ENCODE results near the gene AUTS2. TPM values are rescaled to one million over a fixed set of nuclear protein-coding genes. Genes with fewer than 3 reads are reported as not detected.

The AUTS2 gene
- total and polyA plus RNA-seq, 2 donors (not counting 1 experiment from before 2014, with no cell fraction given): 0.60 to 9.1 TPM

GRCh38 chr7:69796416-69796815 is 198.1 kb downstream of the AUTS2 start:
- peak in 1 of 2 donors; percentile 68 for DNase-seq (ENCODE audit: low read depth in 2 of 2)
- TF ChIP-seq EZH2 (IDR thresholded peaks at IDR 0.05; ENCODE audit: low read length, missing control alignments): no peak
- TF ChIP-seq, protein P1, sequence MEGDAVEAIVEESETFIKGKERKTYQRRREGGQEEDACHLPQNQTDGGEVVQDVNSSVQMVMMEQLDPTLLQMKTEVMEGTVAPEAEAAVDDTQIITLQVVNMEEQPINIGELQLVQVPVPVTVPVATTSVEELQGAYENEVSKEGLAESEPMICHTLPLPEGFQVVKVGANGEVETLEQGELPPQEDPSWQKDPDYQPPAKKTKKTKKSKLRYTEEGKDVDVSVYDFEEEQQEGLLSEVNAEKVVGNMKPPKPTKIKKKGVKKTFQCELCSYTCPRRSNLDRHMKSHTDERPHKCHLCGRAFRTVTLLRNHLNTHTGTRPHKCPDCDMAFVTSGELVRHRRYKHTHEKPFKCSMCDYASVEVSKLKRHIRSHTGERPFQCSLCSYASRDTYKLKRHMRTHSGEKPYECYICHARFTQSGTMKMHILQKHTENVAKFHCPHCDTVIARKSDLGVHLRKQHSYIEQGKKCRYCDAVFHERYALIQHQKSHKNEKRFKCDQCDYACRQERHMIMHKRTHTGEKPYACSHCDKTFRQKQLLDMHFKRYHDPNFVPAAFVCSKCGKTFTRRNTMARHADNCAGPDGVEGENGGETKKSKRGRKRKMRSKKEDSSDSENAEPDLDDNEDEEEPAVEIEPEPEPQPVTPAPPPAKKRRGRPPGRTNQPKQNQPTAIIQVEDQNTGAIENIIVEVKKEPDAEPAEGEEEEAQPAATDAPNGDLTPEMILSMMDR (conservative IDR thresholded peaks at IDR 0.05 in 1 of 2, IDR thresholded peaks at IDR 0.05 in 1 of 2; ENCODE audit: low read depth in 1 of 2, low read length in 2 of 2): no peak
- H3K9me3 ChIP-seq (ENCODE audit: control insufficient read depth, insufficient read depth, low read depth, low read length): no peaks in the 10 kb centered on the region

GRCh38 chr7:69799048-69799697 is 200.9 kb downstream of the AUTS2 start:
- Histone ChIP-seq H3K36me3 (ENCODE audit: control insufficient read depth, insufficient read depth, low read length) (no peaks in the 10 kb centered on the region), H3K9ac (ENCODE audit: insufficient read depth, low read length) (no peak overlapping the region), H4K20me1 (ENCODE audit: control insufficient read depth, extremely low read depth, insufficient read depth, low read length) (no peaks in the 10 kb centered on the region), H3K4me1 (ENCODE audit: control insufficient read depth, extremely low read depth, insufficient read depth, low read length) (no peaks in the 10 kb centered on the region), H3K4me2 (ENCODE audit: extremely low read depth, insufficient read depth, low read length) (no peak overlapping the region), H3K27me3 (ENCODE audit: control insufficient read depth, insufficient read depth, low read length) (no peaks in the 10 kb centered on the region), H3K27ac (ENCODE audit: insufficient read depth, low read length) (no peak overlapping the region), H3K79me2 (ENCODE audit: control insufficient read depth, insufficient read depth, low read length) (no peaks in the 10 kb centered on the region), H2AFZ (ENCODE audit: low read length) (no peak overlapping the region), H3K4me3 (replicated peaks in 1 of 4; ENCODE audit: control extremely low read depth in 1 of 4, insufficient read depth in 1 of 4, low read depth in 3 of 4, low read length in 4 of 4) (no peak overlapping the region), H3K9me3 (ENCODE audit: control insufficient read depth, insufficient read depth, low read depth, low read length) (no peaks in the 10 kb centered on the region)
- DNase-seq (ENCODE audit: low read depth in 2 of 2): no peak
- no peak for TF ChIP-seq EZH2 (IDR thresholded peaks at IDR 0.05; ENCODE audit: low read length, missing control alignments)
- TF ChIP-seq, protein P1 (conservative IDR thresholded peaks at IDR 0.05 in 1 of 2, IDR thresholded peaks at IDR 0.05 in 1 of 2; ENCODE audit: low read depth in 1 of 2, low read length in 2 of 2): no peak

More at GRCh38 chr7:69796416-69796815, 198.1 kb downstream of the AUTS2 start:
- H3K4me2 ChIP-seq (ENCODE audit: extremely low read depth, insufficient read depth, low read length): no peak overlapping the region
- H3K27me3 ChIP-seq (ENCODE audit: control insufficient read depth, insufficient read depth, low read length): no peaks in the 10 kb centered on the region
- no peak overlapping the region for H3K27ac ChIP-seq (ENCODE audit: insufficient read depth, low read length)
- no peaks in the 10 kb centered on the region for H3K4me1 ChIP-seq (ENCODE audit: control insufficient read depth, extremely low read depth, insufficient read depth, low read length)
- no peak overlapping the region for H2AFZ ChIP-seq (ENCODE audit: low read length)
- no peak overlapping the region for H3K4me3 ChIP-seq (replicated peaks in 1 of 4; ENCODE audit: control extremely low read depth in 1 of 4, insufficient read depth in 1 of 4, low read depth in 3 of 4, low read length in 4 of 4)
- no peaks in the 10 kb centered on the region for H3K36me3 ChIP-seq (ENCODE audit: control insufficient read depth, insufficient read depth, low read length)
- H3K9ac ChIP-seq (ENCODE audit: insufficient read depth, low read length): no peak overlapping the region
- H4K20me1 ChIP-seq (ENCODE audit: control insufficient read depth, extremely low read depth, insufficient read depth, low read length): no peaks in the 10 kb centered on the region
- H3K79me2 ChIP-seq (ENCODE audit: control insufficient read depth, insufficient read depth, low read length): no peaks in the 10 kb centered on the region

- Histone ChIP-seq H3K9ac (ENCODE audit: insufficient read depth, low read length) (no peak overlapping the region), H3K4me2 (ENCODE audit: extremely low read depth, insufficient read depth, low read length) (no peak overlapping the region), H3K27ac (ENCODE audit: insufficient read depth, low read length) (no peak overlapping the region), H2AFZ (ENCODE audit: low read length) (no peak overlapping the region), H3K9me3 (ENCODE audit: control insufficient read depth, insufficient read depth, low read depth, low read length) (no peaks in the 10 kb centered on the region), H4K20me1 (ENCODE audit: control insufficient read depth, extremely low read depth, insufficient read depth, low read length) (no peaks in the 10 kb centered on the region), H3K79me2 (ENCODE audit: control insufficient read depth, insufficient read depth, low read length) (no peaks in the 10 kb centered on the region), H3K36me3 (ENCODE audit: control insufficient read depth, insufficient read depth, low read length) (no peaks in the 10 kb centered on the region), H3K27me3 (ENCODE audit: control insufficient read depth, insufficient read depth, low read length) (no peaks in the 10 kb centered on the region), H3K4me3 (replicated peaks in 1 of 4; ENCODE audit: control extremely low read depth in 1 of 4, insufficient read depth in 1 of 4, low read depth in 3 of 4, low read length in 4 of 4) (no peak overlapping the region), H3K4me1 (ENCODE audit: control insufficient read depth, extremely low read depth, insufficient read depth, low read length) (no peaks in the 10 kb centered on the region)
- no peak for TF ChIP-seq EZH2 (IDR thresholded peaks at IDR 0.05; ENCODE audit: low read length, missing control alignments)
- TF ChIP-seq, protein P1 (conservative IDR thresholded peaks at IDR 0.05 in 1 of 2, IDR thresholded peaks at IDR 0.05 in 1 of 2; ENCODE audit: low read depth in 1 of 2, low read length in 2 of 2): no peak
- DNase-seq (ENCODE audit: low read depth in 2 of 2): no peak
Observed at GRCh38 chr7:69799990-69800389, 201.7 kb downstream of the AUTS2 start.
